HG03378 (cell line): ENCODE results near the gene TRAFD1.
"Not testable (repeated sequence)": the region's sequence is repeated elsewhere in the genome, so short reads cannot be mapped to it uniquely, and the experiment has no call there.

Source experiments
- ATAC-seq: cut with Tn5 transposase; IDR thresholded peaks from one replicate; pipeline ENCODE4 v1.9.1; 2021; ENCODE audit warnings: mild to moderate bottlenecking, moderate library complexity; ENCODE audit not compliant: unreplicated experiment

The TRAFD1 gene

GRCh38 chr12:112125250-112125999 lies at the start of gene TRAFD1:
TSS of gene TRAFD1 (plus strand) at chr12:112125560. CDS start at chr12:112130523, 4,963 bp downstream.
- ATAC-seq = peak; percentile 88

- ATAC-seq = no peak
Measured at GRCh38 chr12:112087055-112087850, 38.1 kb upstream of the TRAFD1 start.

- no peak for ATAC-seq
Measured at GRCh38 chr12:112087851-112088250, 37.5 kb upstream of the TRAFD1 start.

- no peak for ATAC-seq
Measured at GRCh38 chr12:112091563-112091962, 33.8 kb upstream of the TRAFD1 start.

- peak; percentile 70 for ATAC-seq
Measured at GRCh38 chr12:112096070-112096469, 29.3 kb upstream of the TRAFD1 start.

- ATAC-seq = no peak
Measured at GRCh38 chr12:112096667-112097066, 28.7 kb upstream of the TRAFD1 start.

GRCh38 chr12:112097641-112098040 lies 27.7 kb upstream of the TRAFD1 start:
- ATAC-seq = no peak

GRCh38 chr12:112100500-112100899 lies 24.9 kb upstream of the TRAFD1 start:
- not testable (repeated sequence) for ATAC-seq

GRCh38 chr12:112102127-112102526 lies 23.2 kb upstream of the TRAFD1 start:
- ATAC-seq = no peak

- ATAC-seq = not testable (repeated sequence)
Measured at GRCh38 chr12:112102746-112103145, 22.6 kb upstream of the TRAFD1 start.

GRCh38 chr12:112103758-112104503 lies 21.4 kb upstream of the TRAFD1 start:
- ATAC-seq = no peak

- no peak for ATAC-seq
Measured at GRCh38 chr12:112105891-112106290, 19.5 kb upstream of the TRAFD1 start.

- ATAC-seq = no peak
Measured at GRCh38 chr12:112107306-112108201, 17.8 kb upstream of the TRAFD1 start.

- peak; percentile 78 for ATAC-seq
Measured at GRCh38 chr12:112108202-112109079, 16.9 kb upstream of the TRAFD1 start, which contains the start of gene NAA25. TSS of gene NAA25 (minus strand) at chr12:112108783. CDS start at chr12:112108773, 10 bp downstream.

GRCh38 chr12:112110787-112111662 lies 14.3 kb upstream of the TRAFD1 start:
- not testable (repeated sequence) for ATAC-seq

GRCh38 chr12:112111931-112112330 lies 13.4 kb upstream of the TRAFD1 start:
- no peak for ATAC-seq

- ATAC-seq = no peak
Measured at GRCh38 chr12:112112409-112113133, 12.8 kb upstream of the TRAFD1 start.
